HG03103 (cell line): Measurements from ENCODE around the gene ATF3.

ENCODE experiments used
- ATAC-seq: cut with Tn5 transposase; IDR thresholded peaks from one replicate; pipeline ENCODE4 v1.9.1; 2021; ENCODE audit warnings: low read depth; ENCODE audit not compliant: unreplicated experiment

The ATF3 gene

GRCh38 chr1:212607913-212608391 lies 609 bp upstream of the ATF3 start:
- peak; percentile 0 for ATAC-seq

GRCh38 chr1:212608959-212609700 lies 569 bp downstream of the ATF3 start:
- ATAC-seq: peak; percentile 3

DNA sequence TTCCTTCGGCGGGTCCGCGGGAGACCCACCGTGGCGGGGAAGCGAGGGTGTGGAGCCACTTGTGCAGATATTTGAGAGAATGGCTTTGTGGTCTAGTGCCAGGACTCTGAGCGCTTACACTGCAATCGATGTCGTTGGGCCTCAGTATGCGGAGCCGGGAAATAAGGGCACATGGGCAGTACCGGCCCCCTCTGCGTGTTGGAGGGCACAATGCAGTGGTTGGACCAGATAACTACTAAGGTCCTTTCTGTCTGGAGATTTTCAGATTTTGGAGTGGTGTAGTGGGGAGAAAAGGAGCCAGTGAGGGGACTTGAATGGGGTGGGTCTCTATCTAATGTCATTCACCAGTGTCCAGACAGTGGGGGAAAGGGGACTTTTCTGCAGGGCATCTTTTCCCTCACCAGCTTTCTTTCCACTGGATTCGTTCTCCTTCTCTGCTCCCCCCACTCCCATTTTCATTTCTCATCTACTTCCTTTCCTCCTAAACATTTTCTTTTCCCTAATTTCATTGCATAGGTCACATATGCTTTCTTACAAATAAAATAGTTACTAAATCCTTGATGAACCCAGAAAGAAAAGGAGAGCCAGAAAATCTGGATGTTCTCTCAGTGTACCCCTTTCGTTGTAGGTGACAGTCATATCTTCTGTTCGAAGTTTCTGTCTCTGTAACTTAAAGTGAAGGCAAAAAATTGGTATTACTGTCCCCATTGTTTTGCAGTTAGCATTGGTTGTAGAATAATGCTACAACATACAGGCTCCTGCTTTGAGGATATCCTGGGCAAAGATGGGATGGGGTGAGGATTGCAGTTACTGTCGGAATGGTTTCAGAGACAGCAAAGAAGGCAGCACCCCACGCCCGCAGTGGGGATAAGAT lies 1.4 kb downstream of the ATF3 start:
- ATAC-seq: no peak

DNA sequence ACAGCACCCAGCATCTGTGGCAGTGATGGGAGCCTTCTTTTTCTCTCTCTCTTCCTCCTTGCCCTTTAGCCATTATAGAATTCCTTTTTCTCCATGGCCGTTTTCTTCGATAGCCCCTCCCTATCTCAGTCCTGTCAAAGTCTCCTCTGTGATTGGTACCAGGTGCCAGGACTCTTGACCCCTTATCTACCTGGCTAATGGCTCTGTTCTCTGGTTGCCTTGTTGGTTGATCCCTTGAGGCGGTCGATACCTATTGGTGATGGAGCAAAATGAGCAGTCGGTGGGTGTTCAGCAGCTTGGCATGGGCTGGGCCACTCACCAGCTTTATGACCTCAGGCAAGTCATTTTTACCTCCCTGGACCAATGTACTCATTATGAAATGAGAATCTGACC lies 2.0 kb downstream of the ATF3 start:
- ATAC-seq: no peak

GRCh38 chr1:212611000-212611948 lies 2.7 kb downstream of the ATF3 start:
- no peak for ATAC-seq

- no peak for ATAC-seq
These were observed 3.7 kb downstream of the ATF3 start for GRCh38 chr1:212612041-212612961.

GRCh38 chr1:212613440-212614335 lies 5.1 kb downstream of the ATF3 start:
- ATAC-seq: no peak

DNA sequence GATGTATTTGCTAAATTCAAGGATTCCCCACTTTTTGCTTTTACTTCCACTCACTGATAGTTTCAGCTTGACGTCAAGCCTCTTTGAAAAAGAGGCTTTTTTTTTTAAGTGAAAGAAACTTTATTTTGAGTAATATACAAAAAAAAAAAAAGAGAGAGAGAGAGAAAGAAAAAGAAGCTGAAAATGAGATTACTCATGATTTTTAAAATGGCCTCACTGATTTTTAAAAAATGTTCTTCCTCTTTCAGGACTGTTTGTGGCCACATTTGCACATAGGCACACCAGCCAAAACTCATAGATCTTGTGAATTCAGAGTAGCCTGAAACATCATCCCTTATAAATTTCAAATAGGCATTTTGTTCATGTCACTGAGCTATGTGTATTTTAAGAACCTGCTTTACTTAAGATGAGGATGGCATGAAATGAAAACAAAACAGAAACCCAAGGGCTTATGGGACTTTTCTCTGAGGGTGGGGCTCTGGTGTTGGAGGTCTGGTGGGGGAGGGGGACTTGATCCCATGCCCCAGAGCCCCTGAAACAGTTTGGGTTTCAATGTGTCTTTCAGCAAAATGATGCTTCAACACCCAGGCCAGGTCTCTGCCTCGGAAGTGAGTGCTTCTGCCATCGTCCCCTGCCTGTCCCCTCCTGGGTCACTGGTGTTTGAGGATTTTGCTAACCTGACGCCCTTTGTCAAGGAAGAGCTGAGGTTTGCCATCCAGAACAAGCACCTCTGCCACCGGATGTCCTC lies 6.1 kb downstream of the ATF3 start:
- no peak for ATAC-seq

GRCh38 chr1:212615201-212615470 lies 6.6 kb downstream of the ATF3 start:
- no peak for ATAC-seq

- ATAC-seq: no peak
These were observed 10.1 kb downstream of the ATF3 start for GRCh38 chr1:212618466-212619210.

GRCh38 chr1:212620293-212620692 lies 11.7 kb downstream of the ATF3 start:
- no peak for ATAC-seq

DNA sequence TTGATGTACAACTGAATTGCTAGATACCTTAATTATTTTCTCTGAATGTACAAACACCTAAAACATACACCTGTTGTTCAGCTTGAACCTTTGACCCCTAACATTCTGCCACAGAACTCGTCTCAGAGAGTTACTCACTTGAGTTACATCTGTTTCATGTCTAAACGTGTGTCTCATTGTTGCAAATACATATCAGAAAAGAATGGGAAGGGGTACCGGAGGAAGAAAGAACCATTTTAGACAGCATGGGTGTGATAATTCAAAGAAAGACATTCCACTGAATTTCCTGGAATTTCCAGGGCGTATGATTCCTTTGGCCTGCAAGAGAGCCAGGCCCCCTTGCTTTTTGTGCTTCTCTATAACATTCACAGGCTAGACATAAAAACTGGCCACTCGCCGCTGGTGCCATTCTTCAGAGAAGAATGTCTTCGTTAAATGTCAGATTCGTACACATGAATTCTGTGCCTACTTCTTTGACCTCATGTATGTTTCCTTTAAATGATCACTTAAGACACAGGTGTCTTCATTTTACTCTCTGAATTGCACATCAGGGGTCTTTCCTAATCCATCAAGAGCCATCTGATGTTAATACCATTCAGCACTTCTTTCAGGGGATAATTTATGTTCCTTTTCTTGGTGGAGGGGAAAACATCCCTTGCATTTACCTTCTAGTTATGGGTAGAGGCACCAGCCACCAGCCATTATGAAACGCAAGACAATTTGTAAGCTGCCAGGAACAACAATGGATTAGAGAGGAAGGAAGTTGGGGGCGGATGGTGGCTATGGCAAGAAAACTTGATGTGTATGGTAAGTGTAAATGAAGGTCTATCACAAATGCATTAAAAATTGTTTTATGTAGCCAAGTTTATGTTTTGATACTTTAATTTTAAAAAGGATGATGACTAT lies 12.7 kb downstream of the ATF3 start:
- ATAC-seq: no peak

GRCh38 chr1:212621949-212622305 lies 13.4 kb downstream of the ATF3 start:
- no peak for ATAC-seq

DNA sequence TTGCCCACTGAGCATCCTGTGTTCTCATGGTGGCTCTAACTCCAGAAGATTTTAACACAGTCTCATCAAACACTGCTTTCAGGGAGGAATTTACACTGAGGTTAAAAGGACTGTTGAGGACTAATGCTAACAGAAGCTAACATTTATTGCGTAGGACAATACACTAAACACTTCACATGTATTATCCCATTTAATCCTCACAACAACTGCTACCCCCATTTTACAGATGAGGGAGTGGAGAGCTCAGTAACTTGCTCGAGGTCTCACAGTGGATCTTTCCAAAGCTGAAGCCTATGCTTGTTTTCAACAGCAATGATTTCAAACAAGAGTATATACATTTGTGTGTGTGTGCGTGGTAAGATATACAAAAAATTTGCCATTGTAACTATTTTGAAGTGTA lies 13.9 kb downstream of the ATF3 start:
- no peak for ATAC-seq

- no peak for ATAC-seq
These were observed 14.3 kb downstream of the ATF3 start for GRCh38 chr1:212622906-212623305.

- ATAC-seq: no peak
These were observed 15.0 kb downstream of the ATF3 start for GRCh38 chr1:212623603-212624002.
